Gastroesophageal sphincter (tissue), 3 donors: Measurements from ENCODE around the gene MED25.

Experiments
- EP300 ChIP-seq: sonication (generic); formaldehyde crosslinking; IDR thresholded peaks from one replicate; pipeline ENCODE4 v1.6.1; 2017; ENCODE audit warnings: antibody characterized with exemption, mild to moderate bottlenecking
- POLR2A ChIP-seq, 2 donors: fragments of 450-650 bp; IDR thresholded peaks; one replicate each; pipeline ENCODE4 v1.6.1; 2017; ENCODE audit warnings: antibody characterized with exemption in 2 of 2, mild to moderate bottlenecking in 2 of 2, moderate library complexity in 1 of 2
- TF ChIP-seq, protein P1 (sequence below), 4 experiments: fragments of 200-600 bp in 2 of 4; fragments of 450-650 bp in 2 of 4; sonication (generic) in 1 of 4; IDR thresholded peaks; one replicate each; pipeline ENCODE4 v1.5.1; 2017 to 2019; ENCODE audit warnings: antibody characterized with exemption in 4 of 4, mild to moderate bottlenecking in 2 of 4, moderate library complexity in 2 of 4

DNA sequence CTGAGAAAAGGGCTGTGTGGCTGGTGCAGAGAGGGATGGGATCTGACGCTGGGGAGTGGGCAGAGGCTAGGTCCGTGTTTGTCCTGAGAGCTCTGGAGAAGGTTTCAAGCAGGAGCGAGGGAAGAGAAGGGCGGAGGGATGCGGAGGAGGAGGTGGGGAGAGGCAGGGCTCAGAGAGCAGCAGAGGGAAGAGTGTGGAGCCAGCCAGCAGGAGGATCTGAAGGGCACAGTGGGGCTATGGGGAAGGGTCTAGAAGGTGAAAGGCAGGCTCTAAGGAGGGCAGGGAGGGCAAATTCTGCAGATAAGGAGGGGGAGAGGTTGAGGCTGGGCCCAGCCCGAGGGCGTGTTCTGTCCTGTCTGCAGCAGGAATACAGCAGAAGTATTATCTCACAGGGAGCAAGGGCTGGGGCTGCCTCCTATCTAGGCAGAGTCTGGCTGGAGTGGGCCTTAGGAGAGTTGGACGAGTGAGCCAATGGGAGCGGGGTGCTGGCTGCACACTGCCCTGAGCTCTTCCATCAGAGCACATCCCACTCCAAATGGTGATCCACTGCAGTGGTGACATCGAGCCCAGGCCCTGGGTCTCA, 45.1 kb upstream of the MED25 start:
- TF ChIP-seq, protein P1, sequence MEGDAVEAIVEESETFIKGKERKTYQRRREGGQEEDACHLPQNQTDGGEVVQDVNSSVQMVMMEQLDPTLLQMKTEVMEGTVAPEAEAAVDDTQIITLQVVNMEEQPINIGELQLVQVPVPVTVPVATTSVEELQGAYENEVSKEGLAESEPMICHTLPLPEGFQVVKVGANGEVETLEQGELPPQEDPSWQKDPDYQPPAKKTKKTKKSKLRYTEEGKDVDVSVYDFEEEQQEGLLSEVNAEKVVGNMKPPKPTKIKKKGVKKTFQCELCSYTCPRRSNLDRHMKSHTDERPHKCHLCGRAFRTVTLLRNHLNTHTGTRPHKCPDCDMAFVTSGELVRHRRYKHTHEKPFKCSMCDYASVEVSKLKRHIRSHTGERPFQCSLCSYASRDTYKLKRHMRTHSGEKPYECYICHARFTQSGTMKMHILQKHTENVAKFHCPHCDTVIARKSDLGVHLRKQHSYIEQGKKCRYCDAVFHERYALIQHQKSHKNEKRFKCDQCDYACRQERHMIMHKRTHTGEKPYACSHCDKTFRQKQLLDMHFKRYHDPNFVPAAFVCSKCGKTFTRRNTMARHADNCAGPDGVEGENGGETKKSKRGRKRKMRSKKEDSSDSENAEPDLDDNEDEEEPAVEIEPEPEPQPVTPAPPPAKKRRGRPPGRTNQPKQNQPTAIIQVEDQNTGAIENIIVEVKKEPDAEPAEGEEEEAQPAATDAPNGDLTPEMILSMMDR (IDR thresholded peaks at IDR 0.05): no peak
- TF ChIP-seq EP300: no peak
- TF ChIP-seq POLR2A (IDR thresholded peaks at IDR 0.05): no peak
